ENCODE results near the gene ILRUN.
"Not testable (repeated sequence)": the region's sequence is repeated elsewhere in the genome, so short reads cannot be mapped to it uniquely, and the experiment has no call there.

- not testable (repeated sequence) for TF ChIP-seq POLR2AphosphoS5 (IDR thresholded peaks at IDR 0.05; ENCODE audit: low read depth, low read length); TAF1 (IDR thresholded peaks at IDR 0.05; ENCODE audit: borderline replicate concordance, low read depth, low read length)
Observed at GRCh38 chr6:34674930-34675329, 21.6 kb downstream of the ILRUN start.

Measured in GM12892 (cell line).